GM18873 (cell line): ENCODE data around the gene CFAP20DC.
A peak's percentile ranks its signal among the peaks of the same experiment; 100 is the strongest.
"Not testable (repeated sequence)": the region's sequence is repeated elsewhere in the genome, so short reads cannot be mapped to it uniquely, and the experiment has no call there.

Experiments
- ATAC-seq: cut with Tn5 transposase; IDR thresholded peaks from one replicate; pipeline ENCODE4 v1.9.1; 2021; ENCODE audit warnings: mild to moderate bottlenecking, moderate library complexity, moderate number of reproducible peaks; ENCODE audit not compliant: unreplicated experiment, low FRiP score

Gene CFAP20DC

GRCh38 chr3:58880182-58880581 lies 169.6 kb downstream of the CFAP20DC start:
- no peak for ATAC-seq

- ATAC-seq: peak; percentile 76
Observed at GRCh38 chr3:58874795-58875194, 175.0 kb downstream of the CFAP20DC start.

- ATAC-seq: peak; percentile 29
Observed at GRCh38 chr3:58874248-58874741, 175.5 kb downstream of the CFAP20DC start.

GRCh38 chr3:58868097-58868779 lies 181.6 kb downstream of the CFAP20DC start:
- ATAC-seq: no peak

- no peak for ATAC-seq
Observed at GRCh38 chr3:58867621-58868020, 182.2 kb downstream of the CFAP20DC start.

- ATAC-seq: no peak
Observed at GRCh38 chr3:58866079-58866478, 183.7 kb downstream of the CFAP20DC start.

GRCh38 chr3:58864480-58864879 lies 185.3 kb downstream of the CFAP20DC start:
- no peak for ATAC-seq

- no peak for ATAC-seq
Observed at GRCh38 chr3:58863206-58863605, 186.6 kb downstream of the CFAP20DC start.

GRCh38 chr3:58861551-58861950 lies 188.3 kb downstream of the CFAP20DC start:
- ATAC-seq: no peak

- ATAC-seq: no peak
Observed at GRCh38 chr3:58858126-58858525, 191.7 kb downstream of the CFAP20DC start.

GRCh38 chr3:58857402-58857801 lies 192.4 kb downstream of the CFAP20DC start:
- no peak for ATAC-seq

GRCh38 chr3:58848826-58849225 lies 201.0 kb downstream of the CFAP20DC start:
- ATAC-seq: no peak

- ATAC-seq: not testable (repeated sequence)
Observed at GRCh38 chr3:58842050-58842747, 207.6 kb downstream of the CFAP20DC start.

- ATAC-seq: no peak
Observed at GRCh38 chr3:58840949-58841348, 208.9 kb downstream of the CFAP20DC start.

GRCh38 chr3:58839964-58840363 lies 209.9 kb downstream of the CFAP20DC start:
- no peak for ATAC-seq

- no peak for ATAC-seq
Observed at GRCh38 chr3:58839187-58839586, 210.6 kb downstream of the CFAP20DC start.

GRCh38 chr3:58837856-58838255 lies 212.0 kb downstream of the CFAP20DC start:
- ATAC-seq: no peak

- ATAC-seq: no peak
Observed at GRCh38 chr3:58837141-58837843, 212.5 kb downstream of the CFAP20DC start.

- ATAC-seq: no peak
Observed at GRCh38 chr3:58835086-58835485, 214.7 kb downstream of the CFAP20DC start.

- no peak for ATAC-seq
Observed at GRCh38 chr3:58833491-58833890, 216.3 kb downstream of the CFAP20DC start.

GRCh38 chr3:58829321-58830000 lies 220.4 kb downstream of the CFAP20DC start:
- ATAC-seq: no peak
